Measurements from ENCODE around the gene OGA.
A peak's percentile ranks its signal among the peaks of the same experiment; 100 is the strongest.

The OGA gene

DNA sequence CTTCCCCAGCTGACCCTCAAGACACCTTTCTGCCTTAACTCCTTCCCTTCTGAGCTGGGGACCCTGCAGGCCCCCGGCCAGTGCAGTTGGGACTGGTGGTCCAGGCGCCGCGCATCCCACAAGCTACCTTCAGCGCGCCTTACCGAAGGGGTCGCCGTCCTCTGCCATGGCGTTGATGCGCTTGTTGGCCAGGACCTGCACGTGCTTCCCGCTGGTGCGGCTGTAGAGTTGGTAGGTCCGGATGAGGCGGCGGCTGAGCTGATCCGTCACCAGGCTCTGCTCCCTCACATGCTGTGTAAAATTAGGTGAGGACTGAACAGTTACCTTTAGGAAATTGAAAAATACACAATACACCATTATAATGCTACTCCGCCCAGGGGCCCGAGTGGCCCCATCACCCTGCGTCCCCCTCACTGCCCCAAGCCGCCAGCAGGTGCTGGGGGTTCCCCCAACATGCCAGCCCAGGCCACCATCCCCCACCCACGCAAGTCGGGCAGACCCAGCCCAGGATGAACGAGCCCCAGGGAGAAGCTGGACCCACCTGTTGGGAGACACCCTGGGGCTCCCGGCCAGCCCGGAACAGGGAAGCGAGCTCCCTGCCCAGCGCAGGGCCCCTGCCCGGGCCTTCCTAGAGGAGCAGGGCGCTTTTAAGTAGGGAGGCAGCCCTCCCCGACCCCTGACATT, 43.5 kb downstream of the OGA start:
- no peak for DNase-seq

DNA sequence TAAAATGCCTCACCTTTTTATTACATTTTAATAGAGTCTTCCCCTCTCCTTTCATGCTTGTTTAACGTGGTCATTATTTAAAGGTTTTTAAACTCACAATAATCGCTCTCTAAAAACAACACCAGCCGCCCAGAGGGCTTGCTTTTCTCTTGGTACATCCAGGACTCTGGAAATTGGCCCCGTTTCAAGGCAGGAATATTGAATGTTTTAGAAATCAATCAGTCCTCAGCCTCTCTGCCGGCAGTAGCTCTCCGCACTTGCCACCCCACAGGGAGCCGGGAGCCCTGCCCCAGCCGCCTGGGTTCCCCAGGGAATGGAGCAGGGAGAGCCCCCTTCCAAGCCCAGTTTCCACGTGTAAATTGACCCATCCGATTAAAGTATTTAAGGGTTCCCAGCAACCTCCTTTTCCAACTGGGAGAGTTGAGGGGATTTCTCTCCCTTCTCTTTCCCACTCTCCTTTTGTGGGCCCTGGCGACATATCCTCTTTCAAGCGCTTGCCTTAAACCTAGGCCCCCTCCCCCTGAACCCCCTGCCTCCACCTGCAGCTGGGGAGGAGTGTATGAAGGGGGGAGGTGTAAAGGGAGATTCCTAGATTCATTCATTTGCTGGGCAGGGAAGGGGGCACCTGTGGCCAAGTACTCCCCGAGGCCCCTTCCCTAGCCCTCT, 44.2 kb downstream of the OGA start:
- DNase-seq, result no peak

DNA sequence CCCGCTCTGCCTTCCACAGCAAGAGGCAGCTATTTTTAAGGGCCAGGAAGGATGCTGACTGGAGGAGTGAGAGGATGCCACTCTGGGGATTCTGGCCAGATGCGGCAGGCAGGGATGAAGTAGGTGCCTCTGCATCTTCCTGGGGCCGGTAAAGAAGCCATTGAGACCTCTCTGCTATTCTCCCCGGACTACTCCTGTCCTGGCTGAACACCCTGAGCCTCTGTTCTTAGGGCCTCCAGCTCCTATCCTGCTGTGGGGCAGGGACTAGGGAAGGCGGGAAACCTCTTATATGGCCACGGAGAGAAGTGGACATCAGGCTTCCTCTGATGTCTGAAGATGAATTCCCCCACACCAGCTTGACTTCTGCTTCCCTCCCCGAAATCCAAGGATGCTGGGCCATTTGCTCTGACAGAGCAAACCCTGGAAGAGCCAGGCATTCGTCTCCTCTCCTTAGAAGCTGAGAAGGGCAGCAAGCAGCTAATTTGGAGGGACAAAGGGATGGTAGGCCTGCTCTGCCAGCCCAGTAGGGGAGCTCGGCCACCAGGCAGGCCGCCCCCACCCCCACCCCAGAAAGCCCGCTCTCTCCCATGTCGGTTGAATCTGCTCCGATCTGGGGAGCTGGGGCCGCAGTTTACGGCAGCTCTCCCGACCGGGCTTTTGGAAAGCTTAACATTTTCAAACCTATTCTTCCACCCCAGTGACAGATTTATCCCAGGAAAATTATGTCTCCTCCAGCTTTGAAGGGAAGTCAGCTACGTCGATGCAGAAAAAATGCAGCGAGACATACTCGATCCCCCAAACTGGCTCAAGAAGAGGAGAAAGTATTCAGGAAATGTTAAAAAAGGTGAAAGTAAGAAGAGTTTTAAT, 45.1 kb downstream of the OGA start:
- no peak for DNase-seq

- no peak for DNase-seq
These were observed 46.0 kb downstream of the OGA start for GRCh38 chr10:101772017-101772894.

- no peak for DNase-seq
These were observed 46.9 kb downstream of the OGA start for GRCh38 chr10:101771380-101771779.

- DNase-seq, result no peak
These were observed 47.7 kb downstream of the OGA start for GRCh38 chr10:101770331-101771215.

GRCh38 chr10:101769541-101770180, 48.6 kb downstream of the OGA start:
- no peak for DNase-seq

- no peak for DNase-seq
These were observed 49.5 kb downstream of the OGA start for GRCh38 chr10:101768791-101769170.

DNA sequence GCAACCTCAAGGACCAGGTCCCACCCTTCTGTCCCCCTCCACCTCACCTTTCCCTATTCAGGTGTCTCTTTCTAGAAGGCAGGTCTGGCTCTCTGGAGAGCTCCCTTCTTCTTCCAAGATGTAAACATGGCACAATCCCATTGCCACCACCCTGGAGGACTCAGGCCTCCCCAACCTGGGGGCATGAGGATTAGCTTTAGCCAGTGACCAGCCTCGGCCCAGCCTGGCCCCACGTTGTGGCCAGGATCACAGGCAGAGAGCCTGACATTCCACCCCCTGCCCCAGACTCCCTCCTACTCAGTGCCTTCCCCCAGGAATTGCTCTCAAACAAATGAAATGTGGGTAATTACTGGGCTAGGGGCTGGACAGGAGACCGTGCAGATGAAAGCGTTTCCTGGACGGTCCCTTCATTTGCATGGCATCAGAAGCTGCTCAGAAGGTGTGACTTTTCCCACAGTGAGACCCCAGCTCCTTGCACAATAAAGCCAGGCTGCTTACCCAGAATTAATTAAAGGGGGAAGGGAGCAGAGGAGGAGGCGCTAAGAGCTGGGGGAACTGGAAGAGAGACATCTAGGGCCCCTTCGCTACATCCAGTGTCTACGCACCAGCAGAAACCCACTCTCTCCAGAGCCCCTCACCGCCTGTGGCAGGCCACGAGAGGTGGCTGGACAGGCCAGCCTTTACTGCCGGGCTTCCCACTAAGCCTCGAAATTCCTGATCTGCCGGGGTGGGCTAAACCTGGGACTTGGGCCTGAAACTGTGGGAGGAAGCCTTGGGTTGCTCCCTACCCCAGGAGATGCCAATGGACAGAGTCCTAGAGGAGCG, 50.1 kb downstream of the OGA start:
- DNase-seq, result no peak

- peak; percentile 52 for DNase-seq
These were observed 50.7 kb downstream of the OGA start for GRCh38 chr10:101767600-101767945.

DNA sequence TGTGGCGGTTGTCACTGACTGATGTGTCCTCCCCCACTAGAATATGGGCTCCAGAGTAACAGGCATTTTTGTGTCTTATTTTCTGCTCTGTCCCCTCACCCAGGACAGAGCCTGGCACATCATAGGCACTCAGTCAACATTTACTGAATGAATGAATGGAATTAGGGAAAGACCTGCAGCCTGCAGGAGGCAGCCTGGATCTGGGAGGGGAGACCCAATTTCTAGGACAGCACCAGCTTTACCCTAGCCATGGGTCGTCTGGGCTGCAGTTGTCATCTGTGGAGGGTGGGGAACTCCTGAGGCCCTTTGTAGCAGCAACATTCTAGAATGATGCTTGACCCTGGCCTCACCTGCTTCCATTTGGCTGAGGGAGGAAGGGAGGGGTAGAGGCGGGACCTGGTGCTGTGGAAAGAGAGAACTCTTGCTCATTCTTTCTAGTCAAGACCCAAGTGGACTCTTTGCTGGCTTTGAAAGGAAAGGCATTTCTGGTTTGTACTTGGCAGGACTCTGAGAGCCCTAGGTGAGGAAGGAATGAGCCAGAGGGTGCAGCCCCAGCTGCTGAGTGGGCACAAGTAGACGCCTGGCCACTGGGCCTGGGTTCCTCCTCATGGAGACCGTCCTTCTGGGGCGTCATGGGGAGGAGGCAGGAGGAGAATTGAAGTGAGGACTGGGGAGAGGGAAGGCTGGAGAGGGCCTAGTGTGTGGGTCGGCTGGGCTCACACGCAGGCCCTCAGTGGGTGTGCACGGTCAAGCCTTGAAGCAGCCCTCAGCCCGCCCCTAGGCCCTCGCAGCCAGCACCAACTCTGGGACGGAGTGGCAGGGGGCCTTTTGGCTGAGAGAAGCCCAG, 51.3 kb downstream of the OGA start:
- DNase-seq, result no peak

- DNase-seq, result no peak
These were observed 51.9 kb downstream of the OGA start for GRCh38 chr10:101766306-101766705.

- no peak for DNase-seq
These were observed 55.0 kb downstream of the OGA start for GRCh38 chr10:101763141-101763846.

- DNase-seq, result no peak
These were observed 55.5 kb downstream of the OGA start for GRCh38 chr10:101762736-101763135.

GRCh38 chr10:101761226-101761625, 57.0 kb downstream of the OGA start:
- DNase-seq, result no peak

- no peak for DNase-seq
These were observed 57.7 kb downstream of the OGA start for GRCh38 chr10:101760510-101760909.

DNA sequence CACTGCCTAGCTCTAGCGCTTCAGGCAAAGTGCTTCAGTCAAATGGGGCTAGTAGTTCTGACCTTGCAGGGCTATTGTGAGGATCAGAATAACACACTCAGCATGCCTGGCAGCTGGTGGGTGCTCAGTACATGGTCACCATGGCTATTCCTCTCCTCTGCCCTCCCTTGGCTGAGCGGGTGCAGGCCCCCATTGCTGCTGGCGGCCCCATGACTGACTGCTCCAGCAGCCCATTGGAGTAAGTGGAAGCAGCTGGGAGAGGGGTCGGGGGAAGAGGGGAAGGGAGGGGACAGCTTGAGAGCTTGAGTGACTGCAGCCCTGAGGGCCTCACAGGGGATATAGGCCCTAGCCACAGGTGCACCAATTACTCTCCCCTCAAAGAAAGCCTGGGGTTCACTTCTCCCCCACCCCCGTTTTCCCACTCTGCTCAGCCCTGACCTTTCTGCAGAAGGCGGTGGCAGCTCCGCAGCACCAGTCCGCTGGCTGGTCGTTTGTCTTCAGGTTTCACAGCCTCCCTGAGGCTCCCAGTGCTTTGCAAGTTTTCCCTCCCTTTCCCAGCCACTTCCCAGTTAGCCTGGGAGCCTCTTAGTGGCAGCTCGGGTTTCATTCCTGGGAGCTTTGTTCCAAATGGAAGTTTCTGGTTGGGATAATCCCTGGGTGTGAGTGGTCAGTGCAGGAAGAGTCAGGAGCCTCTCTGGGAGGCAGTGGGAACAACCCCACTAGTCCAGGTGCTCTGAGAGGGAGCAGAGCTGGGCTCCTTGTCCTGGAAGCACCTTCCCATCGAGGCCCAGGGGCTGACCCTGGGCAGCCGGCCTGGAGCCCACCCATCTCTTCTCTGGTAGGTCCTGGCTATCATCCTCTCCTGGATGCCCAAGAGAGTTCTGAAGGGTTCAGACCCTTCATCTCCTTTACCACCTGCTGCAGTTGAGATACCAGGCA, 58.7 kb downstream of the OGA start:
- no peak for DNase-seq

DNA sequence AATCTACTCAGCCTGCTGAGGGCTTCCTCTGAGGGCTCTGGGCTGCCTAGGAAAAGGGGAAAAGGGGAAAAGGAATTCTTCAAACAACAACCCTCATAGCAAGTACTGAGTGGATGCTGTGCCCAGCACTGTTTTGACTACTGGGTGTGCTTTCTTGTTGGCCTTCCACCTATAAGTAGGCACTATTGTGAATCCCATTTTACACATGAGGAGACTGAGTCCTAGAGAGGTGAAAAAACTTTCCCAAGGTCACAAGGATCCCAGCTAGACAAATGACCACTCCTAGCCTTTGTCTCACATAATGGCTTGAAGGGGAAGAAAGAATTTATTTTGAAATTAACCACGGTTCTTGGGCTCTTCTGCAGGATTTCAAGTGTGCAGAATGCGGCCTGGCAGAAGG, 59.4 kb downstream of the OGA start:
- no peak for DNase-seq
